Measurements from ENCODE around the gene APRT. TPM values are rescaled to one million over a fixed set of nuclear protein-coding genes. Genes with fewer than 3 reads are reported as not detected.
A peak's percentile ranks its signal among the peaks of the same experiment; 100 is the strongest.

Gene APRT
- polyA plus RNA-seq, 1 experiment, result 152 TPM

GRCh38 chr16:88783391-88784073, 28.2 kb downstream of the APRT start:
- POLR2A ChIA-PET, result interaction anchor here (0.7 kb wide), 1 partner anchor 121 kb away, joined by 6 read pairs; no protein-coding TSS in a partner anchor
- no peak for DNase-seq (ENCODE audit: low read depth)
- CTCF ChIA-PET, result interaction anchor here (0.6 to 8.2 kb wide), 8 partner anchors 9 to 431 kb away, joined by 3 to 111 read pairs (median 12); no protein-coding TSS in a partner anchor
- TF ChIP-seq CTCF (IDR thresholded peaks at IDR 0.05; ENCODE audit: insufficient read depth, low read depth, low read length), result no peak
- peak overlapping the region; percentile 62 for H3K4me3 ChIP-seq (ENCODE audit: low read depth, low read length)
- no peaks in the 10 kb centered on the region for H3K36me3 ChIP-seq (ENCODE audit: control insufficient read depth, insufficient read depth, low read length)
- no peaks in the 10 kb centered on the region for H3K27me3 ChIP-seq (ENCODE audit: control insufficient read depth, insufficient read depth, low read length)

DNA sequence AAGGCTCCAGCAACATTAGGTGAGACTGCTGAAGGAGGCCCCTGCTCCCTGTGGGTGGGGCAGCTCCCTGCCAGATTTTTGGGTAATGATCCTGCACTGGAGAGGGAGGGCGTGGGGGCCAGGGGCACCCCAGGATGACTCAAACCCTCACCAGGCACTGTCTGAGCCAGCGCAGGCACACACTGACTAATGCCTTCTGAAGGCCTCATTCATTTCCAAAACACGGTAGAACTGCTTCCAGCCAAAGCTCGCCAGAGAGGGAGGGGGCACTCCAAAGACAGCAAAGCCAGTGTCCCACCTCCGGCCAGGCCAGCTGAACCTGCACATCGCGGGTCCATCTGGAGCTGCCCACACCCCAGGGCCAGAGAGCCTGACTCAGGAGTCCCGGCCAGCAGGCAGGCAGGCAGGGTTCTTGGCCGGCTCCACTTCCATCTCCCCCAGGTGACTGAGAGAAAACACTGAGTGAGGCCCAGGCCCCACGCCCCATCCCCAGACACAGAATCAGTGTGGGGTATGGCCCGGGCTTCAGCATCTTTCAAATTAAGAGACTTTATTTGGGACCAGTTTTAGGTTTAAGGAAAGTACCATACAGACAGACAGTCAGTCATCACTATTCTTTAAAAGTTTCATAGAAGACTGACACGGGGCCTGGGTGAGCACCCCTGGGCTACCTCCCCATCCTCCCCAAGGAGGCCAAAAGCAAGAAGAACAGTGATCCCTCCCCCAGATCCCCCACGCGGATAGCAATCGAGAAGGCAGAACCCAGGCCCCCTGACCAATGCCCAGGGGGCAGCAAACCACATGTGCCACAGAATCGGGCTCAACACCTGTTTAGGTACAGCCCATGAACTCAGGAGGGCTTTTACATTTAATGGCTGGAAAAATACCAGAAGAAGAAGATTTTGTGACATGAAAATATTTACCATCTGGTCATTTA, 29.0 kb downstream of the APRT start:
- ChIA-PET CTCF (interaction anchor here (0.9 to 8.2 kb wide), 9 partner anchors 9 to 43 kb away, joined by 3 to 111 read pairs (median 5); no protein-coding TSS in a partner anchor), POLR2A (no interaction called here)
- TF ChIP-seq CTCF (IDR thresholded peaks at IDR 0.05; ENCODE audit: insufficient read depth, low read depth, low read length), result no peak
- H3K4me3 ChIP-seq (ENCODE audit: low read depth, low read length), result peak overlapping the region; percentile 62
- no peak for DNase-seq (ENCODE audit: low read depth)
- no peaks in the 10 kb centered on the region for H3K36me3 ChIP-seq (ENCODE audit: control insufficient read depth, insufficient read depth, low read length)
- no peaks in the 10 kb centered on the region for H3K27me3 ChIP-seq (ENCODE audit: control insufficient read depth, insufficient read depth, low read length)

DNA sequence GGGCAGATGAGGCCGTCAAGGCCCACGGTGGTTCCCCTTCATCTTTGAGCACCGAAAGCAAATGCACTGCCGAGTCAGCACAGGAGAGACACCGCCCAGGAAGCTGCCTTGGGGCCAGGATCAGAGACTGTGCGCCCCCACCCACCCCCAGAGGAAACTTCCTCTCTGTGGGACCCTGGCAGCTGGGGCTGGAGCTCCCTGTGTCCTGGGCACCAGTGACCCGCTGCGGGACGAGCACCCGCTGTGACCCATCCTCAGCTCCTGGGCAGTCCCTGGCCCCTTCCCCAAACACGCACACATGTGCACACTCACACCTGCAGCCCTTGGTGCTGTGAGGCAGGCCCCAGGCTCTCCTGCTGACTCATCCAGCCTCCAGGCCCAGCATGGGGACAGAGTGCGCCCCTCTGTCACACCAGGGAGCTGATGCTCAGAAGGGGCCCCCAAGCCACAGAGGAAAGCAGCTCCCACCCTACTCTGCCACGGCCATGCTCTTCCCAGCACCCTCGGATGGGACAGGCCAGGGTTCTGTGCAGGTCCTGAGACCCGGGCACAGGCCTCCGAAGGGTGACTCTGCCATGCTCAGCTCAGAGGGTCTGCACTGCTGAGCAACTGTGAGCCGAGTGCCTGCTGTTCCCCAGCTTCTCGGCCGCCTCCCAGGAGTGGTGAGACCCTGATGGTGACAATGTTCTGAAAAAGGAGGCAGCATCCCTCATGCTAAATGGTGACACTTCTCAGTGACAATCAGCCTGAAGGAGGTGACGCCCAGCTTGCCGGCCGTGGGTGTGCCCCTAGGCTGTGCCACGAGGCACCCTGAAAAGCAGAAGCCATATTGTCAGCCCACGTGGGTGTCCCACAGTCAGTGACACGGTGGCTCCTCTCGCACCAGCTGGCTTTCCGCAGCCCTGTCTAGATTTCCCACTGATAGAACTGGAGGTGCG, 30.3 kb downstream of the APRT start:
- ChIA-PET CTCF (interaction anchor here (0.7 to 8.2 kb wide), 8 partner anchors 9 to 337 kb away, joined by 3 to 111 read pairs (median 4); no protein-coding TSS in a partner anchor), POLR2A (interaction anchor here (1.2 kb wide), 1 partner anchor 9 kb away, joined by 3 read pairs; no protein-coding TSS in a partner anchor)
- TF ChIP-seq CTCF (IDR thresholded peaks at IDR 0.05; ENCODE audit: insufficient read depth, low read depth, low read length), result no peak
- Histone ChIP-seq H3K36me3 (ENCODE audit: control insufficient read depth, insufficient read depth, low read length) (0 out of 2 replicates have a peak, but pooled peaks cover under 1% of the 10 kb centered on the region), H3K27me3 (ENCODE audit: control insufficient read depth, insufficient read depth, low read length) (no peaks in the 10 kb centered on the region), H3K4me3 (ENCODE audit: low read depth, low read length) (no peak overlapping the region)
- no peak for DNase-seq (ENCODE audit: low read depth)

DNA sequence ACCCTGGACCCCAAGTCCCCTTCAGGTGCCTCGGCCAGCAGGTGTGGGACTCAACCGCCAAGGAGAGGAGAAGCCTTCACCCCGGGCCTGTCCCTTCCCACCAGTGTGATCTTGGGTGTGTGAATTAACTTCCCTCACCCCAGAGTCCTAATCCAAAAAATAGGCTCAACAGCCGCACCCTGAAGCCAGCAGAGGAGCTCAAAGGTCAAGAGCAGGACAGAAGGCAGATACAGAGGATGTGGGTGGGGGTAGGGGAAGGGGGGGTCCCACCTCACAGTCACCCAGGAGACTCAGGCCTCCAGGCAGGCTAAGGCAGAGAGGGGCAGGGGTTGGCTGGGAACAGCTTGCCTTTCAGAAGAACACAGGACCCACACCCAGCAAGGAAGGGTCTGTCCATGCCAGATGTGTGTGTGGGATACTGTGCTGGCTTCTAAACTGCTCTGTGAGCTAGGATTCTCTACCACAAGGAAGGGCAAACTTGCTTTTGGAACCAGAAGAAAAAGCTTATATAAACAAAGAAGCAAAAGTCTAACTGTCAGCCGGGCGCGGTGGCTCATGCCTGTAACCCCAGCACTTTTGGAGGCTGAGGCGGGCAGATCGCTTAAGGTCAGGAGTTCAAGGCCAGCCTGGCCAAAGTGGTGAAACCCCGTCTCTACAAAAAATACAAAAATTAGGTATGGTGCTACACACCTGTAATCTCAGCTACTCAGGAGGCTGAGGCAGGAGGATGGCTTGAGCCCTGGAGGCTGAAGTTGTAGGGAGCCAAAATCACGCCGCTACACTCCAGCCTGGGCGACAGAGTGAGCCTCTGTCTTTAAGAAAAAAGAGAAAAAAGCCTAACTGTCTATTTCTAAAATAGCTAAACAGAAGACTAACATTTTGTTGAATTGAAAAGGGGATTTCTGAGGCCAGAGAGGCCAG, 31.3 kb downstream of the APRT start:
- ChIA-PET POLR2A (interaction anchor here (1.2 kb wide), 1 partner anchor 8 kb away, joined by 3 read pairs; no protein-coding TSS in a partner anchor), CTCF (interaction anchor here (0.7 to 8.2 kb wide), 5 partner anchors 8 to 336 kb away, joined by 3 to 111 read pairs (median 4); no protein-coding TSS in a partner anchor)
- no peaks in the 10 kb centered on the region for H3K27me3 ChIP-seq (ENCODE audit: control insufficient read depth, insufficient read depth, low read length)
- H3K4me3 ChIP-seq (ENCODE audit: low read depth, low read length), result no peak overlapping the region
- no peak for TF ChIP-seq CTCF (IDR thresholded peaks at IDR 0.05; ENCODE audit: insufficient read depth, low read depth, low read length)
- peaks cover 1% of the 10 kb centered on the region; the same call in 1 of the 2 replicates for H3K36me3 ChIP-seq (ENCODE audit: control insufficient read depth, insufficient read depth, low read length)
- DNase-seq (ENCODE audit: low read depth), result no peak

Data from BJ (cell line).